ENCODE results near the gene FAM83G.

Gene FAM83G

DNA sequence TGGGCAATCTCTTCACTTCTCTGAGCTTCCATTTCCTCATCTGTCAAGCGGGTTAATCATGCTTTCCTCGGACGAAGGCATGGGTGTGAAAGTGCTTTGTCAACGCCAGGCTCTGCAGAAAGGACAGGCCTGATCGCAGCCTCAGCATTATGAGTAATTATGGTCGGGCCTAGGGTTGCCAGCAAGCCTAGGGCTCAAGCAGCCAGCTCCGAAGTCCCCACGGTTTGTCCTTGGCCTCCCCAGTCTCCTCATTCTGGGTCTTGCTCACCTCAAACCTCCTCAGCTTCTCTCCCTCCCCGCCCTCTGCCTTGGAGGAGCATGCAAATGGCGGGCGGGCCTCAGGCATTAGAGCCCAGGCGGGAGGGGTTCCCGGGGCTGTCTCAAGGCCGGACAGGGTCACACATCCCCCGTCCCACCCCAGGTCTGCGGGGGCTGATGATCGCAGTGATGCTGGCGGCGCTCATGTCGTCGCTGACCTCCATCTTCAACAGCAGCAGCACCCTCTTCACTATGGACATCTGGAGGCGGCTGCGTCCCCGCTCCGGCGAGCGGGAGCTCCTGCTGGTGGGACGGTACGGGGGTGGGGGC lies 10.2 kb upstream of the FAM83G start:
- Histone ChIP-seq H3K27me3 (no peaks in the 10 kb centered on the region), H3K9me3 (no peaks in the 10 kb centered on the region), H4K20me1 (peaks cover 16% of the 10 kb centered on the region), H3K4me2 (no peak overlapping the region), H3K4me3 (no peak overlapping the region), H3K4me1 (peaks cover 16% of the 10 kb centered on the region), H3K9ac (no peak overlapping the region), H3K27ac (no peak overlapping the region), H3K36me3 (no peaks in the 10 kb centered on the region)
- no peak for TF ChIP-seq Cebpa-rat (IDR thresholded peaks at IDR 0.05)

DNA sequence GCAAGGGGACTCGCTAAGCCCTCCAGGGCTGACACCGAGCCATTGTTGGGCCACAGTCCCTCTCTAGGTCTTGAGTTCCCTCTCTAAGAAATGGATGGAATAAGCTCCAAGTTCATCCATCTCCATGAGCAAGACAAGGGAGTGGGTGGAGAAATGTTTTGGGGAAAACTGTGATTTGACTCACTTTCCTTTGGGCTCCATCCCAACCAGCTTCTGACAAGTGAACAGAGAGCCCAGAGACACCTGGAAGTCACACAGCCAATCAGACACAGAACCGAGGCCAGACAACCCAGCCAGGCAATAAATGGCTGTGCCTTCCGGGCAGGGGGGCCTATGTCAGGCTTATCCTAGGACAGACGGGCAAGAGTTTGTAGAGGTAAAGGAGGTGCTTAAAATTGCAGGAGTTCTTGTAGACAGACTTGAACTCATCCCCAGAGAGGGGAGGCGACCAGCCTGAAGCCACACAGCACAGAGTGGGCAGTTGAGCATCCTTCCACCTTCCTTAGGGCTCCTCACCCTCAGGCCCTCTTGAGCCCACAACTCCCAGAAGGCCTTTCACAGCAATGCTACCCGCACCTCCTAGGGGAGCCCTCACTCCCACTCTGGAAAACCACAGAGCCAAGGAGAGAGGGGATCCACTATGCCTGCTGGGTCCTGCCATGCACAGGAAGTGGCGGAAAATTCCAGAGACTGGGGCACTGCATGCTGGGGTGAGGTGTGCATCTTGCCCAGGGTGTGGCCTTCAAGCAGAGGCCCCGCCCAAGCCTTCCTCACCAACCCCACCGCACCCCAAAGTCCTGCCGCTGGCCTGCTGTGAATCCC lies 9.5 kb upstream of the FAM83G start:
- Histone ChIP-seq H3K9ac (no peak overlapping the region), H3K27ac (no peak overlapping the region), H3K4me3 (no peak overlapping the region), H3K4me1 (peaks cover 9% of the 10 kb centered on the region; the same call in 1 of the 2 replicates), H3K36me3 (no peaks in the 10 kb centered on the region), H3K27me3 (no peaks in the 10 kb centered on the region), H3K9me3 (no peaks in the 10 kb centered on the region), H4K20me1 (peaks cover 9% of the 10 kb centered on the region), H3K4me2 (no peak overlapping the region)
- TF ChIP-seq Cebpa-rat (IDR thresholded peaks at IDR 0.05), result no peak

GRCh38 chr17:19013226-19013625 lies 8.7 kb upstream of the FAM83G start:
- Histone ChIP-seq H4K20me1 (peaks cover 1% of the 10 kb centered on the region), H3K36me3 (no peaks in the 10 kb centered on the region), H3K27me3 (no peaks in the 10 kb centered on the region), H3K9ac (no peak overlapping the region), H3K9me3 (no peaks in the 10 kb centered on the region), H3K4me3 (no peak overlapping the region), H3K4me1 (peaks cover 9% of the 10 kb centered on the region; the same call in 1 of the 2 replicates), H3K4me2 (no peak overlapping the region), H3K27ac (no peak overlapping the region)
- TF ChIP-seq Cebpa-rat (IDR thresholded peaks at IDR 0.05), result no peak

GRCh38 chr17:19012171-19013080 lies 7.9 kb upstream of the FAM83G start:
- no peak overlapping the region for H3K9ac ChIP-seq
- no peak overlapping the region for H3K4me2 ChIP-seq
- peaks cover 9% of the 10 kb centered on the region; the same call in 1 of the 2 replicates for H3K4me1 ChIP-seq
- H3K4me3 ChIP-seq, result no peak overlapping the region
- TF ChIP-seq Cebpa-rat (IDR thresholded peaks at IDR 0.05), result no peak
- no peaks in the 10 kb centered on the region for H3K36me3 ChIP-seq
- H3K9me3 ChIP-seq, result no peaks in the 10 kb centered on the region
- no peaks in the 10 kb centered on the region for H3K27me3 ChIP-seq
- no peak overlapping the region for H3K27ac ChIP-seq
- H4K20me1 ChIP-seq, result no peaks in the 10 kb centered on the region

DNA sequence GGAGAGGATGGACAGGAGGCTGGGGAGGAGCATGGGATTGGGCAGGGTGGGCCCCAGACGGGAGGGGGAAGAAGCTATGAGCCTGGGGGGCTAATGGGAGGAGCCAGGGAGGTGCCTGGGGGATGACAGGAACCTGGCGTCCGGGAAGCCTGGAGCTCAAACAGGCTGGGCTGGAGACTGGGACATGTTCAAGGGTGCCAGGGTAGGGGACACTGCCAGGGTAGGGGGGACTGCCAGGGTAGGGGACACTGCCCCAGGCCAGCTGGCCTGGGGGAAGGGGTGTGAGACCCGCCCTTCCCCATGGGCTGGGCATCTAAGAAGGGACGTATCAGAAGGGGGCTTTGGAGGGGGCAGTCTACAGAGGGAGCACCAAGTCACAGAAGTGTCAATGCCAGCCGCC lies 7.0 kb upstream of the FAM83G start:
- no peak overlapping the region for H3K27ac ChIP-seq
- no peaks in the 10 kb centered on the region for H4K20me1 ChIP-seq
- no peaks in the 10 kb centered on the region for H3K36me3 ChIP-seq
- H3K9me3 ChIP-seq, result peaks cover 4% of the 10 kb centered on the region
- H3K27me3 ChIP-seq, result peaks cover 5% of the 10 kb centered on the region; the same call in 1 of the 2 replicates
- H3K4me2 ChIP-seq, result no peak overlapping the region
- H3K4me3 ChIP-seq, result no peak overlapping the region
- peaks cover 9% of the 10 kb centered on the region; the same call in 1 of the 2 replicates for H3K4me1 ChIP-seq
- no peak overlapping the region for H3K9ac ChIP-seq
- no peak for TF ChIP-seq Cebpa-rat (IDR thresholded peaks at IDR 0.05)

DNA sequence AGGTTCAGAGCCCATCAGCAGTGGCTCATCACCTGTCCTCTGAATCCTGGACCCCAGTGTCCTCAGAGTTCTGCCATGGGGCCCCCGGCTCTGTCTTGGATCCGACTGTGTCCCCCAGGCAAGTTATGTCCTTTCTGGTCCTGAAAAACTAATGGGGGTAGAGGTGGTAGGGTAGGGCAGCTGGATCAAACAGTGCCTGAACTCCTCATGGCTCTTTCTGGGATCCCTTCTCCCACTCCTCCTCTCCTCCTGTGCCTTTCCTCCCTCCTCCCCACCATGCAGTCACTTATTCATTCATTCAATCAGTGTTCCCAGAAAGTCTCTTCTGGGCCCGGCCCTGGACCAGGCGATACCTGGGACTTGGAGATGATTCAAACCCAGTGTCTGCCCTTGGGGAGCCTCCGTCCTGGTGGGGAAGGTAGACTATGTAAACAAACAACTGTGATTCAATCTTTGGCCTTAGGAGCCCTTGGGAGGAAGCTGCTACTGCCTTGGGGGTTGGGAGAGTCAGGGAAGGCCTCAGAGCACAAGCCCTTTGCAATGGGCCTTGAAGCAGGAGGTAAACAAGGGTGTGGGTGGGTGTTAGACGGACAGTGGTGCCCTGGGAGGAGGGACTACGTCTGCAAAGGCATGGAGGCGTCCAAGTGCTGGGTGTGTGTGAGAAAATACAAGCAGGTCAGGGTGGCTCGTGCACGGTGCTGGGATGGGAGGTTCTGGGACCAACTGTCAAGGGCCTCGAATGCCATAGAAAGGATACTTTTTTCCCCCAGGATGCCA lies 6.4 kb upstream of the FAM83G start:
- Histone ChIP-seq H4K20me1 (no peaks in the 10 kb centered on the region), H3K9me3 (peaks cover 9% of the 10 kb centered on the region), H3K36me3 (no peaks in the 10 kb centered on the region), H3K4me3 (no peak overlapping the region), H3K27me3 (peaks cover 8% of the 10 kb centered on the region), H3K9ac (no peak overlapping the region), H3K4me1 (peaks cover 9% of the 10 kb centered on the region; the same call in 1 of the 2 replicates), H3K4me2 (0 out of 2 replicates have a peak overlapping the region, but pooled peaks have one; percentile 9), H3K27ac (no peak overlapping the region)
- TF ChIP-seq Cebpa-rat (IDR thresholded peaks at IDR 0.05), result no peak

DNA sequence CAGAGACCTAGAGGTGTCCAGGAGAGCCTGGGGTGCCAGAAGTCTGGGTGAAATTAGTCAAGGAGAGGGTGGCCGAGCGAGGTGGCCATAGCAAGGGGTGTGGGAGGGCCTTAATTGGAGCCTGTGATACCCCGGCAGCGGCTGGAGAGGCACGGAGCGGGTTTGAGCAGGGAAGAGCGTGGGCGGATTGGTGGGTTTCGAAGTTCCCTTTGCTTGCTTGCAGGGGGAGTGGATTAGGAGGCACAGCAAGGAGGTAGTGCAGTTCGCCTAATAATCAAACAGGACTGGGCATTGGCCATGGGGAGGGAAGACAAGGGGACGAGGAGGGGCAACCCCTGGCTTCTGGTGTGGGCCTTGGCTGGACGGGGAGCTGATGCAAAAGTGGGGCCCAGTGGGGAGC lies 5.4 kb upstream of the FAM83G start:
- H3K9me3 ChIP-seq, result peaks cover 9% of the 10 kb centered on the region
- H3K27ac ChIP-seq, result no peak overlapping the region
- H3K4me1 ChIP-seq, result peaks cover 17% of the 10 kb centered on the region
- H3K9ac ChIP-seq, result no peak overlapping the region
- peaks cover 4% of the 10 kb centered on the region; the same call in 1 of the 2 replicates for H4K20me1 ChIP-seq
- no peak overlapping the region for H3K4me3 ChIP-seq
- no peak for TF ChIP-seq Cebpa-rat (IDR thresholded peaks at IDR 0.05)
- peaks cover 17% of the 10 kb centered on the region for H3K27me3 ChIP-seq
- no peak overlapping the region for H3K4me2 ChIP-seq
- no peaks in the 10 kb centered on the region for H3K36me3 ChIP-seq

DNA sequence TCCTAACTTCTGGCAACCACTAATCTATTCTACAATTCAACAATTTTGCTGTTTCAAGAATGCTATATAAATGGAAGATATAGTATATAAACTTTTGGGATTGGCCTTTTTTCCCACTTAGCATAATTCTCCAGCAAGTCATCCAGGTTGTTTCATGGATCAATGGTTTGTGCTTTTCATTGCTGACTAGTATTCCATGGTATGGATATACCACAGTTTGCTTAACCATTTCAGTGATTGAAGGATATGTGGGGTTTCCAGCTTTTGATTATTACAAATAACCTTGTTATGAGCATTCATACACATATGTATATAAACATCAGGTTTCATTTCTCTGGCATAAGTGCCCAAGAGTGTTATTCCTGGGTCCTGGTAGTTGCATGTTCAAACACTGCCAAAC lies 2.1 kb upstream of the FAM83G start:
- H3K9ac ChIP-seq, result no peak overlapping the region
- H3K4me2 ChIP-seq, result no peak overlapping the region
- H3K9me3 ChIP-seq, result peaks cover 9% of the 10 kb centered on the region
- H4K20me1 ChIP-seq, result peaks cover 29% of the 10 kb centered on the region
- H3K27me3 ChIP-seq, result peaks cover 50% of the 10 kb centered on the region
- H3K4me3 ChIP-seq, result no peak overlapping the region
- H3K36me3 ChIP-seq, result no peaks in the 10 kb centered on the region
- peaks cover 45% of the 10 kb centered on the region for H3K4me1 ChIP-seq
- no peak overlapping the region for H3K27ac ChIP-seq
- no peak for TF ChIP-seq Cebpa-rat (IDR thresholded peaks at IDR 0.05)

Data from BLaER1 (cell line).